22Rv1 (cell line): ENCODE data around the gene GMCL2.

Experiments used
- H3K27ac ChIP-seq: fragments of 450-650 bp; 2 replicates; pipeline ENCODE4 v1.5.1; 2017
- ZFX ChIP-seq: fragments of 450-650 bp; IDR thresholded peaks from 2 replicates; pipeline ENCODE4 v1.6.1; 2017; ENCODE audit warnings: antibody characterized with exemption, borderline replicate concordance
- TF ChIP-seq, protein P1 (sequence below): fragments of 450-650 bp; IDR thresholded peaks from 2 replicates; pipeline ENCODE4 v1.5.1; 2017; ENCODE audit warnings: mild to moderate bottlenecking

The GMCL2 gene

GRCh38 chr5:178174456-178174855, 12.7 kb downstream of the GMCL2 start:
- H3K27ac ChIP-seq: no peak overlapping the region
- TF ChIP-seq ZFX: no peak
- TF ChIP-seq, protein P1, sequence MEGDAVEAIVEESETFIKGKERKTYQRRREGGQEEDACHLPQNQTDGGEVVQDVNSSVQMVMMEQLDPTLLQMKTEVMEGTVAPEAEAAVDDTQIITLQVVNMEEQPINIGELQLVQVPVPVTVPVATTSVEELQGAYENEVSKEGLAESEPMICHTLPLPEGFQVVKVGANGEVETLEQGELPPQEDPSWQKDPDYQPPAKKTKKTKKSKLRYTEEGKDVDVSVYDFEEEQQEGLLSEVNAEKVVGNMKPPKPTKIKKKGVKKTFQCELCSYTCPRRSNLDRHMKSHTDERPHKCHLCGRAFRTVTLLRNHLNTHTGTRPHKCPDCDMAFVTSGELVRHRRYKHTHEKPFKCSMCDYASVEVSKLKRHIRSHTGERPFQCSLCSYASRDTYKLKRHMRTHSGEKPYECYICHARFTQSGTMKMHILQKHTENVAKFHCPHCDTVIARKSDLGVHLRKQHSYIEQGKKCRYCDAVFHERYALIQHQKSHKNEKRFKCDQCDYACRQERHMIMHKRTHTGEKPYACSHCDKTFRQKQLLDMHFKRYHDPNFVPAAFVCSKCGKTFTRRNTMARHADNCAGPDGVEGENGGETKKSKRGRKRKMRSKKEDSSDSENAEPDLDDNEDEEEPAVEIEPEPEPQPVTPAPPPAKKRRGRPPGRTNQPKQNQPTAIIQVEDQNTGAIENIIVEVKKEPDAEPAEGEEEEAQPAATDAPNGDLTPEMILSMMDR: no peak

GRCh38 chr5:178170455-178170854, 16.7 kb downstream of the GMCL2 start:
- TF ChIP-seq ZFX: no peak
- TF ChIP-seq, protein P1: no peak

DNA sequence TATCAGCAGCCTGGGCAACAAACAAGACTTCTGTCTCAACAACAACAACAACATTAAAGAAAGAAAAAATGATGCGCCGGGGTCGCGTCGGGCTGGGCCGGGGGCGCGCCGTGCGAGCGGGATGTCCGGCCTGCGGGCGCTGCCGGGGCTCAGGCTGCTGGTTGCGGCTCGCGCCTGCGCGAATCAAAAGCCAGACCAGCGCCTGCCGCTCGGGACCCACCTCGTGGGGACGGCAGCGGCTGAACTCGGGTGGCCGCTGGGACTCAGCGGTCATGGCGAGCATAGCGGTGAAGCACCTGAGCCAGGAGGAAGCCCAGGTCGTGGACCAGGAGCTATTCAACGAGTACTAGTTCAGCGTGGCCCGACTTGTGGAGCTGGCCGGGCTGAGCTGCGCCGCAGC, 21.6 kb downstream of the GMCL2 start:
- no peak for TF ChIP-seq ZFX
- TF ChIP-seq, protein P1: no peak
- H3K27ac ChIP-seq: no peak overlapping the region

More at GRCh38 chr5:178170455-178170854, 16.7 kb downstream of the GMCL2 start:
- no peak overlapping the region for H3K27ac ChIP-seq

DNA sequence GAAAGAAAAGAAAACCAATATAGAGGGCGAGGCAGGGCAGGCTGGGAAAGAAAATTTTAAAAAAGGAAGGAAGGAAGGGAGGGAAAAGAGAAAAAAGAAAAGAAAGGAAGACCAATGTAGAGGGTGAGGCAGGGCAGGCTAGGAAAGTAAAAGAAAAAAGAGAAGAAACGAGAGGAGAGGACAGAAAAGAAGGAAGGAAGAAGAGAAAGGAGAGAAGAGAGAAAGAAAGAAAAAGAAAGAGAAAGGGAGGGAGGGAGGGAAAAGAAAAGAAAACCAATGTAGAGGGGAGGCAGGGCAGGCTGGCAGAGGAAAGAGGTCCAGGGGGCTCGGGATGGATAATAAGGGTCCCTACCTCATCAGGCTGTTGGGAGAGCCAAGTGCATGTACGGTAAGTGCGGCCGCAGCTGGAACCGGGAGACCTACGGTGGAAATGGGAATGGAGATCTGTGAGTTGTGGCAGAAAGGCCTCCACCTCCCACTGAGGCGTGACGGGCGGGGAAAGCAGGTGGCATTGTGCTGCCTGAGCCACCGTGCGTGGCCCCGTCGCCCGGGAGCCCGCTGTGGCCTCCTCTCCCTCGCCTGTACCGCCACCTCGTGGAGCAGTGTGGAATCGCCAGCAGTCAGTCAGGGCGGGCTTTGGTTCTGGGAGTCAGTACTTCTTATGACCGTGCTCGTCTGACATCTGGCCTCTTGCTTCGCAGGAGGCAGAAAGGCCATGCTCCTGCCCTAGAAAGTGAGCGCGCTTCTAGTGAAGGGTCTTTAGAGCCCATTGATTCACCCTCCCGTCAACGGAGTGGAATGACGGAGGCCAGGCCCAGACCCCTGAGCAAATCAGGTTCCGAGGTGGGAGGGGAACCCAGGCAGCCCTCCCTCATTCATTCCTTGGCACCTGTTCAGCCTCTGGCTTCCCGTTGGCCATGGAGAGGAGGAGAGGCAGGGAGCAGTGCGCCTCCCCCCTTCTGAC, 23.1 kb downstream of the GMCL2 start:
- TF ChIP-seq, protein P1: peak; percentile 95
- TF ChIP-seq ZFX: no peak
- H3K27ac ChIP-seq: no peak overlapping the region

DNA sequence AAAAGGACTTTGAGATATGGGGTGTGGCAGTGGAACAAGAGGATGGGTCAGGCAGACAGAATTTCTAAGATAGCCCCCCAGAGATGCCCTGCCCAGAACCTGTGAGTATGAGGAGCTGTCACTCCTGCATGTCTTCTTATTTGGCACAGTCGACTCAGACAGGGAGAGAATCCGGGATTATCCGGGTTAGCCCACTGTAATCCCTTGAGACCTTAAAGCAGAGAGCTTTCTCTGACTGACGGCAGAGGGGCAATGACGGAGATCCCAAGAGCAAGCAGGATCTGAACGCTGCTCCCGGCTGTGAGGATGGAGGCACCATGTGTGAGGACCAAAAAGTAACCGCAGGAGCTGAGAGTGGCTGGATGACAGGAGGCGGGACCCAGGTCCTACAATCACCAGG, 24.7 kb downstream of the GMCL2 start:
- TF ChIP-seq, protein P1: no peak
- no peak for TF ChIP-seq ZFX
- no peak overlapping the region for H3K27ac ChIP-seq

- H3K27ac ChIP-seq: no peak overlapping the region
- TF ChIP-seq ZFX: no peak
- TF ChIP-seq, protein P1: no peak
Observed at GRCh38 chr5:178160176-178160575, 27.0 kb downstream of the GMCL2 start.

GRCh38 chr5:178155065-178155464, 32.1 kb downstream of the GMCL2 start:
- TF ChIP-seq ZFX: no peak
- TF ChIP-seq, protein P1: no peak
- H3K27ac ChIP-seq: no peak overlapping the region
